ENCODE results near the gene SOD3. TPM values are rescaled to one million over a fixed set of nuclear protein-coding genes. Genes with fewer than 3 reads are reported as not detected.

SOD3 gene
- total and polyA plus RNA-seq, 2 of the 8 experiments (the other 6 are each of a cell fraction or from before 2014, with no cell fraction given), result 4.9 TPM

DNA sequence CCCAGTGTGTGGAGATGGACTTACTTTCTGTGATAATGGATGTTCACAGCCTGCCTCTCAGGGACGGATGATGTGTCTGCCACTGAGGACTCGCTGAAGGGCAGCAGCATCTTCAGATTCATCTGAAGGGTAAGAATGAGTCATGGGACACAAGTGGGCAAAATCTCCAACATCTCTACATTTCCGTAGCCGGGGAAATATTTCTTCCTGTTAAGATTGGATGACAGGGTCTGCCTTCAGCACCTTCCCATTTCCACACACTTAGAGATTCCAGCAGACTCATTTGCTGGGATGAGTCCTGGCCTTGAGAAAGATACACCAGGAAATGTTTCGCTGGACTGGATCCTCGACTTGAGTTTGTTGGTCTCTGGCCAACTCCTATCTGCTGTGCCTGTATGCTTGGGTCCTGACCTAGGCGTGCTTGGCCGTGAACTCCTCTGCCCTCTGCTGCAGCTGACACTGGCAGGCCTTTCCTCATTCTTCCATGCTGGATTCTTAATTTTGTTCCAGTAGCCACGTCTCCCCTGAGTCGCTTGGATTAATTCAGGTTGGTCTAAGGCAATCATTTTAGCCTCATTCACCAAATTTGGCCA is 46.5 kb upstream of the SOD3 start:
- Histone ChIP-seq H2BK20ac (ENCODE audit: low read length) (no peak overlapping the region), H3K23me2 (ENCODE audit: low read depth, low read length) (no peaks in the 10 kb centered on the region), H3K4me1 (replicated peaks in 1 of 4; ENCODE audit: control insufficient read depth in 3 of 4, insufficient read depth in 4 of 4, low read length in 3 of 4) (peaks cover 0 to 4% (median 0%) of the 10 kb centered on the region in 4 experiments; a peak in 2 of 7 replicates), H3K4me3 (ENCODE audit: extremely low read depth in 1 of 4, insufficient read depth in 2 of 4, low read depth in 3 of 4, low read length in 4 of 4) (no peak overlapping the region), H3K9me3 (ENCODE audit: insufficient read depth in 2 of 2, low read depth in 1 of 2, low read length in 1 of 2) (no peaks in the 10 kb centered on the region), H4K8ac (ENCODE audit: extremely low read depth, insufficient read depth, low read length) (no peak overlapping the region), H3K23ac (ENCODE audit: insufficient read length) (no peak overlapping the region), H2BK12ac (ENCODE audit: low read depth, low read length) (no peak overlapping the region), H3K4ac (replicated peaks; ENCODE audit: insufficient read length, low read depth, low read length) (no peak overlapping the region), H4K91ac (replicated peaks; ENCODE audit: insufficient read length, low read length) (no peak overlapping the region), H3K9ac (replicated peaks in 1 of 4; ENCODE audit: extremely low read depth in 1 of 4, low read depth in 3 of 4, low read length in 3 of 4) (no peak overlapping the region), H3K14ac (ENCODE audit: insufficient read length) (no peak overlapping the region), H4K20me1 (replicated peaks in 1 of 2; ENCODE audit: control insufficient read depth in 1 of 2, insufficient read depth in 2 of 2, low read length in 2 of 2) (no peaks in the 10 kb centered on the region), H2BK15ac (ENCODE audit: low read length) (no peak overlapping the region), H4K5ac (ENCODE audit: insufficient read length, low read depth, low read length) (no peak overlapping the region), H3K79me2 (ENCODE audit: control insufficient read depth in 1 of 2, insufficient read depth in 2 of 2, low read length in 2 of 2) (no peaks in the 10 kb centered on the region), H3K27me3 (replicated peaks in 1 of 4; ENCODE audit: control insufficient read depth in 3 of 4, extremely low read depth in 1 of 4, insufficient read depth in 3 of 4, low read length in 3 of 4) (no peaks in the 10 kb centered on the region), H3K56ac (replicated peaks; ENCODE audit: insufficient read length, low read depth, low read length) (no peak overlapping the region), H3K36me3 (ENCODE audit: control insufficient read depth in 2 of 4, insufficient read depth in 4 of 4, low read length in 3 of 4) (no peaks in the 10 kb centered on the region), H3K4me2 (ENCODE audit: insufficient read depth in 1 of 2, low read depth in 2 of 2, low read length in 2 of 2) (no peak overlapping the region), H3K27ac (ENCODE audit: low read depth, low read length) (no peak overlapping the region), H2AFZ (ENCODE audit: low read length) (no peak overlapping the region), H3K79me1 (ENCODE audit: low read depth, low read length) (no peaks in the 10 kb centered on the region), H2BK120ac (replicated peaks; ENCODE audit: low read depth, low read length) (no peak overlapping the region), H2BK5ac (ENCODE audit: low read depth, low read length) (no peak overlapping the region), H2AK5ac (ENCODE audit: low read depth, low read length) (no peak overlapping the region), H3K18ac (ENCODE audit: extremely low read depth, low read length) (no peak overlapping the region)
- 93% methylated on average over 10 of the region's 10 CpGs; no CpG with 5 or more reads in 1 of the 2 experiments for WGBS, 2 experiments (ENCODE audit: extremely low coverage in 1 of 2, insufficient coverage in 1 of 2, insufficient read length in 1 of 2, insufficient replicate concordance in 2 of 2, low coverage in 1 of 2, low lambda C conversion rate in 2 of 2, missing lambda C conversion rate in 1 of 2)
- TF ChIP-seq CHD1 (IDR thresholded peaks at IDR 0.05; ENCODE audit: low read depth, low read length) (no peak), PHF8 (conservative IDR thresholded peaks at IDR 0.05; ENCODE audit: low read depth, low read length) (no peak), POLR2AphosphoS5 (IDR thresholded peaks at IDR 0.05; ENCODE audit: low read depth, low read length) (no peak), HDAC6 (IDR thresholded peaks at IDR 0.05; ENCODE audit: low read depth, low read length) (no peak), KDM1A (IDR thresholded peaks at IDR 0.05; ENCODE audit: borderline replicate concordance, low read length) (no peak), EP300 (IDR thresholded peaks at IDR 0.05; ENCODE audit: borderline replicate concordance in 1 of 2, low read depth in 2 of 2, low read length in 2 of 2) (no peak)
- TF ChIP-seq, protein P1, sequence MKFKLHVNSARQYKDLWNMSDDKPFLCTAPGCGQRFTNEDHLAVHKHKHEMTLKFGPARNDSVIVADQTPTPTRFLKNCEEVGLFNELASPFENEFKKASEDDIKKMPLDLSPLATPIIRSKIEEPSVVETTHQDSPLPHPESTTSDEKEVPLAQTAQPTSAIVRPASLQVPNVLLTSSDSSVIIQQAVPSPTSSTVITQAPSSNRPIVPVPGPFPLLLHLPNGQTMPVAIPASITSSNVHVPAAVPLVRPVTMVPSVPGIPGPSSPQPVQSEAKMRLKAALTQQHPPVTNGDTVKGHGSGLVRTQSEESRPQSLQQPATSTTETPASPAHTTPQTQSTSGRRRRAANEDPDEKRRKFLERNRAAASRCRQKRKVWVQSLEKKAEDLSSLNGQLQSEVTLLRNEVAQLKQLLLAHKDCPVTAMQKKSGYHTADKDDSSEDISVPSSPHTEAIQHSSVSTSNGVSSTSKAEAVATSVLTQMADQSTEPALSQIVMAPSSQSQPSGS (IDR thresholded peaks at IDR 0.05; ENCODE audit: low read length), result no peak
- POLR2A ChIA-PET (ENCODE audit: partially characterized antibody), result no interaction called here
- no peak for DNase-seq (ENCODE audit: low read depth in 1 of 2, low spot score in 2 of 2)
- no peak for FAIRE-seq
- CTCF ChIA-PET (ENCODE audit: partially characterized antibody), result interaction anchor here (1.1 kb wide), 2 partner anchors 15 to 45 kb away, joined by 3 to 4 read pairs; no protein-coding TSS in a partner anchor
